GM23338 (cell line): ENCODE results near the gene SHMT1. TPM values are rescaled to one million over a fixed set of nuclear protein-coding genes. Genes with fewer than 3 reads are reported as not detected.

ENCODE experiments used
- ATAC-seq: fragments of 200-7000 bp; cut with Tn5 transposase; 3 replicates; pipeline ENCODE4 v1.9.1; 2020
- DNase-seq: peaks from one replicate; pipeline ENCODE4 v3.0.0-alpha.2; 2015; ENCODE audit warnings: low spot score
- H2AFZ ChIP-seq: fragments of 200-600 bp; sonication (generic); 2 replicates; pipeline ENCODE4 v1.8.0; 2016; ENCODE audit warnings: antibody characterized with exemption, mild to moderate bottlenecking, moderate library complexity
- H3F3A ChIP-seq: fragments of 200-600 bp; sonication (generic); replicated peaks from 2 replicates; pipeline ENCODE4 v1.8.0; 2017; ENCODE audit warnings: antibody characterized with exemption, mixed run types, low read depth
- H3K27ac ChIP-seq: fragments of 200-600 bp; sonication (generic); 2 replicates; pipeline ENCODE4 v1.6.1; 2016; ENCODE audit warnings: low read depth
- H3K27me3 ChIP-seq: fragments of 200-600 bp; sonication (generic); 2 replicates; pipeline ENCODE4 v1.8.0; 2016; ENCODE audit warnings: mild to moderate bottlenecking, mixed run types, moderate library complexity; ENCODE audit not compliant: insufficient read depth
- H3K36me3 ChIP-seq: fragments of 200-600 bp; sonication (generic); 2 replicates; pipeline ENCODE4 v1.8.0; 2016; ENCODE audit warnings: mild to moderate bottlenecking; ENCODE audit not compliant: insufficient read depth
- H3K4me1 ChIP-seq: fragments of 200-600 bp; sonication (generic); 2 replicates; pipeline ENCODE4 v1.8.0; 2016; ENCODE audit warnings: mild to moderate bottlenecking, moderate library complexity; ENCODE audit not compliant: insufficient read depth
- H3K4me2 ChIP-seq: fragments of 200-600 bp; sonication (generic); 2 replicates; pipeline ENCODE4 v1.7.1; 2017; ENCODE audit warnings: mixed run types
- H3K4me3 ChIP-seq: fragments of 200-600 bp; sonication (generic); 2 replicates; pipeline ENCODE4 v1.6.1; 2016; ENCODE audit warnings: mixed run types
- H3K79me2 ChIP-seq: fragments of 200-600 bp; sonication (generic); replicated peaks from 2 replicates; pipeline ENCODE4 v1.8.0; 2017; ENCODE audit warnings: mild to moderate bottlenecking; ENCODE audit not compliant: insufficient read depth
- H3K9me2 ChIP-seq: fragments of 200-600 bp; sonication (generic); 2 replicates; pipeline ENCODE4 v1.8.0; 2017; ENCODE audit not compliant: insufficient read depth
- H4K20me1 ChIP-seq: fragments of 200-600 bp; sonication (generic); replicated peaks from 2 replicates; pipeline ENCODE4 v1.8.0; 2017; ENCODE audit warnings: mild to moderate bottlenecking; ENCODE audit not compliant: insufficient read depth
- H3K27ac Mint-ChIP-seq: 2 replicates; pipeline ENCODE4 v1.8.0; 2020; ENCODE audit warnings: inconsistent platforms, mild to moderate bottlenecking, moderate library complexity, mixed read lengths
- H3K27me3 Mint-ChIP-seq: 3 replicates; pipeline ENCODE4 v1.8.0; 2022; ENCODE audit warnings: low read depth, mild to moderate bottlenecking, moderate library complexity, mixed read lengths, inconsistent platforms; ENCODE audit not compliant: insufficient read depth, poor library complexity
- H3K36me3 Mint-ChIP-seq: 3 replicates; pipeline ENCODE4 v1.8.0; 2021; ENCODE audit warnings: low read depth, mild to moderate bottlenecking, inconsistent platforms, moderate library complexity, mixed read lengths
- H3K4me1 Mint-ChIP-seq: 3 replicates; pipeline ENCODE4 v1.8.0; 2020; ENCODE audit warnings: mild to moderate bottlenecking, inconsistent platforms, mixed read lengths
- H3K4me3 Mint-ChIP-seq: 3 replicates; pipeline ENCODE4 v1.8.0; 2021; ENCODE audit warnings: moderate library complexity, mild to moderate bottlenecking, inconsistent platforms, mixed read lengths
- H3K9me3 Mint-ChIP-seq: 3 replicates; pipeline ENCODE4 v1.8.0; 2020; ENCODE audit warnings: moderate library complexity, mild to moderate bottlenecking, inconsistent platforms, mixed read lengths
- CREB1 ChIP-seq: fragments of 250-450 bp; sonication (Bioruptor Pico); IDR thresholded peaks from 2 replicates; pipeline ENCODE4 v1.5.0; 2020; ENCODE audit warnings: low read depth, mild to moderate bottlenecking, moderate library complexity
- CTCF ChIP-seq, 2 experiments: fragments of 200-600 bp in 1 of 2; sonication (generic) in 1 of 2; conservative IDR thresholded peaks; 2 replicates each; pipeline versions ENCODE4 v1.5.1 to v1.6.1; 2016 to 2017; ENCODE audit warnings: antibody characterized with exemption in 2 of 2, low read depth in 2 of 2, mild to moderate bottlenecking in 2 of 2, moderate library complexity in 1 of 2
- ETS1 ChIP-seq: IDR thresholded peaks from 2 replicates; pipeline ENCODE4 v1.6.1; 2016; ENCODE audit warnings: antibody characterized with exemption
- EZH2 ChIP-seq: fragments of 200-600 bp; sonication (generic); IDR thresholded peaks from one replicate; pipeline ENCODE4 v1.8.0; 2017; ENCODE audit warnings: antibody characterized with exemption, mild to moderate bottlenecking, low read depth; ENCODE audit not compliant: unreplicated experiment
- EZH2phosphoT487 ChIP-seq: fragments of 200-600 bp; sonication (generic); IDR thresholded peaks from one replicate; pipeline ENCODE4 v1.8.1; 2018; ENCODE audit warnings: antibody characterized with exemption; ENCODE audit not compliant: unreplicated experiment
- JUNB ChIP-seq: IDR thresholded peaks from one replicate; pipeline ENCODE4 v1.6.1; 2016; ENCODE audit warnings: antibody characterized with exemption; ENCODE audit not compliant: unreplicated experiment
- NANOG ChIP-seq: IDR thresholded peaks from 2 replicates; pipeline ENCODE4 v1.6.1; 2016; ENCODE audit warnings: antibody characterized with exemption, borderline replicate concordance
- POLR2AphosphoS5 ChIP-seq: IDR thresholded peaks from 2 replicates; pipeline ENCODE4 v1.6.1; 2016; ENCODE audit warnings: antibody characterized with exemption, low read depth
- REST ChIP-seq: IDR thresholded peaks from one replicate; pipeline ENCODE4 v1.6.1; 2018; ENCODE audit warnings: antibody characterized with exemption; ENCODE audit not compliant: unreplicated experiment
- STAT1 ChIP-seq: IDR thresholded peaks from one replicate; pipeline ENCODE4 v1.6.1; 2016; ENCODE audit warnings: antibody characterized with exemption; ENCODE audit not compliant: unreplicated experiment
- ZNF114 ChIP-seq: fragments of 250-450 bp; sonication (Bioruptor Pico); IDR thresholded peaks from 2 replicates; pipeline ENCODE4 v1.5.0; 2020; ENCODE audit warnings: mild to moderate bottlenecking, moderate library complexity
- ZNF331 ChIP-seq: fragments of 250-450 bp; sonication (Bioruptor Pico); IDR thresholded peaks from 2 replicates; pipeline ENCODE4 v1.5.0; 2020; ENCODE audit warnings: low read depth, mild to moderate bottlenecking, moderate library complexity
- ZNF462 ChIP-seq: fragments of 250-450 bp; sonication (Bioruptor Pico); IDR thresholded peaks from 2 replicates; pipeline ENCODE4 v1.5.0; 2020; ENCODE audit warnings: mild to moderate bottlenecking, moderate library complexity
- polyA plus RNA-seq: library from polyadenylated mRNA; unstranded; fragments of >200 nt; fragmentation: Nextera tagmentation; extraction: Ambion mirVana; gene quantifications from 2 replicates; pipeline ENCODE4 v1.2.1, GENCODE V29; 2016
- total RNA-seq: library from RNA; depleted of rRNA; stranded (reverse); fragments of >200 nt; shearing (Covaris generic); gene quantifications from 2 replicates; pipeline ENCODE4 v1.2.3, GENCODE V29; 2014

Gene SHMT1
- total and polyA plus RNA-seq, 2 experiments from 2014 or later = 22.8 to 33.3 TPM

GRCh38 chr17:18322522-18322921 is 40.8 kb downstream of the SHMT1 start:
- ATAC-seq (no peak), DNase-seq (no peak)
- H3K4me1 Mint-ChIP-seq = peaks cover 10% of the 10 kb centered on the region; the same call in 2 of the 3 replicates
- Histone ChIP-seq H3K4me2 (no peak overlapping the region), H4K20me1 (peaks cover 6% of the 10 kb centered on the region), H3K27me3 (no peaks in the 10 kb centered on the region), H3K4me1 (no peaks in the 10 kb centered on the region; the same call in 1 of the 2 replicates), H3K36me3 (no peaks in the 10 kb centered on the region), H3K9me2 (no peaks in the 10 kb centered on the region), H3K79me2 (peaks cover 29% of the 10 kb centered on the region), H3K27ac (no peak overlapping the region), H3K4me3 (no peak overlapping the region), H3F3A (peaks cover 6% of the 10 kb centered on the region; the same call in 1 of the 2 replicates), H2AFZ (no peak overlapping the region)
- peaks cover 11% of the 10 kb centered on the region for H3K27me3 Mint-ChIP-seq
- no peaks in the 10 kb centered on the region; the same call in 2 of the 3 replicates for H3K9me3 Mint-ChIP-seq
- no peak for TF ChIP-seq POLR2AphosphoS5
- no peak for TF ChIP-seq REST
- TF ChIP-seq STAT1 = no peak
- no peak for TF ChIP-seq CREB1 (CRISPR knock-in tag)
- no peak for TF ChIP-seq ZNF114 (CRISPR knock-in tag)
- TF ChIP-seq CTCF (conservative IDR thresholded peaks at IDR 0.05; ENCODE audit: low read depth in 2 of 2) = no peak
- no peak for TF ChIP-seq ZNF462 (CRISPR knock-in tag)
- TF ChIP-seq ZNF331 (CRISPR knock-in tag) = no peak
- TF ChIP-seq ETS1 = no peak
- TF ChIP-seq NANOG = no peak
- no peak for TF ChIP-seq EZH2
- no peak for TF ChIP-seq EZH2phosphoT487
- TF ChIP-seq JUNB = no peak
- no peak overlapping the region for H3K27ac Mint-ChIP-seq
- peaks cover 39% of the 10 kb centered on the region for H3K36me3 Mint-ChIP-seq
- no peak overlapping the region for H3K4me3 Mint-ChIP-seq
